K562 (cell line): ENCODE data around the gene PCP4L1. TPM values are rescaled to one million over a fixed set of nuclear protein-coding genes. Genes with fewer than 3 reads are reported as not detected.

ENCODE experiments used
- ATAC-seq: fragments of 200-7000 bp; cut with Tn5 transposase; 3 replicates; pipeline ENCODE4 v1.9.1; 2020; ENCODE audit warnings: moderate library complexity
- BruUV-seq: library from RNA; stranded (reverse); fragments of 400-500 nt; replicated peaks from 2 replicates; lab custom pipeline; 2021; lab: Mats Ljungman, UMichigan
- CTCF ChIA-PET: fragments of 300-600 bp; formaldehyde crosslinking; extraction: SDS; loops from one replicate; lab custom pipeline; 2021; ENCODE audit warnings: low intra/inter-chr PET ratio; lab: Yijun Ruan, JAX
- POLR2A ChIA-PET: fragments of 300-600, 350-650 bp; sonication (Branson Sonifier 250); formaldehyde crosslinking; extraction: SDS; loops from one replicate; lab custom pipeline; 2021; ENCODE audit warnings: antibody characterized with exemption, inconsistent platforms; lab: Yijun Ruan, JAX
- DNase-seq, 4 experiments: peaks; one replicate each; pipeline versions ENCODE4 v3.0.0 to v3.0.0-alpha.2; 2011 to 2018; ENCODE audit warnings: low spot score in 3 of 4, mixed read lengths in 3 of 4; ENCODE audit errors: extremely low read depth in 1 of 4
- FAIRE-seq: peaks from 2 replicates; lab custom pipeline; 2011; peaks lifted over from hg19 to GRCh38; lab: Jason Lieb, UNC
- H2AFZ ChIP-seq: 2 replicates; pipeline ENCODE4 v1.6.0; 2011; ENCODE audit warnings: low read depth, low read length, control low read depth, inconsistent platforms
- H3K27ac ChIP-seq: fragments of 200-600 bp; 3 replicates; pipeline ENCODE4 v1.8.0; 2011; ENCODE audit warnings: low read depth, mild to moderate bottlenecking, control low read depth, inconsistent platforms, low read length, moderate library complexity, mixed read lengths; ENCODE audit errors: extremely low read depth
- H3K27me3 ChIP-seq, 2 experiments: fragments of 300-600 bp in 1 of 2; 2 replicates in 1 of 2; 3 replicates in 1 of 2; pipeline versions ENCODE4 v1.6.0 to v1.8.0; 2011; ENCODE audit warnings: inconsistent platforms in 2 of 2, low read length in 2 of 2, mild to moderate bottlenecking in 1 of 2, mixed read lengths in 1 of 2, moderate library complexity in 1 of 2; ENCODE audit not compliant: control insufficient read depth in 2 of 2, insufficient read depth in 2 of 2
- H3K36me3 ChIP-seq: fragments of 300-600 bp; 3 replicates; pipeline ENCODE4 v1.8.0; 2011; ENCODE audit warnings: mild to moderate bottlenecking, low read length, inconsistent platforms; ENCODE audit not compliant: control insufficient read depth, insufficient read depth
- H3K4me1 ChIP-seq, 2 experiments: fragments of 200-600 bp in 1 of 2; replicated peaks in 1 of 2; 2 replicates in 1 of 2; 3 replicates in 1 of 2; pipeline versions ENCODE4 v1.5.1 to v1.8.0; 2011; ENCODE audit warnings: inconsistent platforms in 2 of 2, low read length in 2 of 2, mild to moderate bottlenecking in 1 of 2, mixed read lengths in 1 of 2, moderate library complexity in 1 of 2; ENCODE audit not compliant: control insufficient read depth in 2 of 2, insufficient read depth in 2 of 2
- H3K4me2 ChIP-seq: 2 replicates; pipeline ENCODE4 v1.6.1; 2011; ENCODE audit warnings: low read length, control low read depth, inconsistent platforms, mixed read lengths; ENCODE audit not compliant: insufficient read depth
- H3K4me3 ChIP-seq: fragments of 200-600 bp; sonication (generic), shearing (Covaris generic); 2 replicates; pipeline ENCODE4 v1.5.1; 2016; ENCODE audit warnings: control low read depth, inconsistent platforms
- H3K79me2 ChIP-seq: fragments of 200-600 bp; 3 replicates; pipeline ENCODE4 v1.8.0; 2011; ENCODE audit warnings: low read length, inconsistent platforms; ENCODE audit not compliant: control insufficient read depth, insufficient read depth
- H3K9ac ChIP-seq, 2 experiments: 2 replicates each; pipeline versions ENCODE4 v1.6.0 to v1.6.1; 2011; ENCODE audit warnings: low read depth in 2 of 2, low read length in 2 of 2, control low read depth in 1 of 2, inconsistent platforms in 1 of 2, mild to moderate bottlenecking in 1 of 2, mixed read lengths in 1 of 2; ENCODE audit not compliant: insufficient read depth in 1 of 2
- H3K9me1 ChIP-seq: one replicate; pipeline ENCODE4 v1.6.0; 2011; ENCODE audit warnings: inconsistent platforms, mild to moderate bottlenecking, low read length, moderate library complexity; ENCODE audit not compliant: control insufficient read depth, insufficient read depth
- H3K9me3 ChIP-seq: replicated peaks from 2 replicates; pipeline ENCODE4 v1.5.1; 2011; ENCODE audit warnings: low read depth, low read length, inconsistent platforms; ENCODE audit not compliant: control insufficient read depth, insufficient read depth
- H4K20me1 ChIP-seq: replicated peaks from 2 replicates; pipeline ENCODE4 v1.6.1; 2011; ENCODE audit warnings: low read length, inconsistent platforms, mixed read lengths; ENCODE audit not compliant: control insufficient read depth, insufficient read depth
- CCAR2 ChIP-seq: fragments of 200-400 bp; formaldehyde crosslinking; IDR thresholded peaks from 2 replicates; pipeline ENCODE4 v1.6.1; 2017; ENCODE audit warnings: mild to moderate bottlenecking, low read depth, low read length
- CHD4 ChIP-seq: fragments of 200-600 bp; sonication (generic); IDR thresholded peaks from 3 replicates; pipeline ENCODE4 v1.6.1; 2012; ENCODE audit warnings: low read depth, mild to moderate bottlenecking, mixed read lengths, low read length, inconsistent platforms; ENCODE audit not compliant: insufficient read depth, insufficient replicate concordance, poor library complexity, severe bottlenecking
- ETV1 ChIP-seq: fragments of 450-650 bp; conservative IDR thresholded peaks from 2 replicates; pipeline ENCODE4 v1.6.1; 2016; ENCODE audit warnings: missing genetic modification characterization, control low read depth, low read depth, missing compliant biosample characterization
- SAP30 ChIP-seq: fragments of 200-600 bp; sonication (generic); IDR thresholded peaks from 2 replicates; pipeline ENCODE4 v1.6.1; 2012; ENCODE audit warnings: borderline replicate concordance, low read depth, mild to moderate bottlenecking, moderate library complexity, low read length, control low read depth, inconsistent platforms; ENCODE audit not compliant: insufficient read depth, poor library complexity, severe bottlenecking
- U2AF1 ChIP-seq: fragments of 200-400 bp; formaldehyde crosslinking; optimal IDR thresholded peaks from 2 replicates; pipeline ENCODE3; 2017; ENCODE audit warnings: mild to moderate bottlenecking, low read depth, low read length, moderate library complexity
- ZNF274 ChIP-seq: IDR thresholded peaks from 2 replicates; pipeline ENCODE4 v1.6.1; 2011; ENCODE audit warnings: low read depth, mild to moderate bottlenecking, low read length, moderate library complexity, borderline replicate concordance
- ZNF444 ChIP-seq: fragments of 250-450 bp; sonication (Bioruptor Pico); IDR thresholded peaks from 2 replicates; pipeline ENCODE4 v1.4.0; 2020; ENCODE audit warnings: mild to moderate bottlenecking, moderate library complexity
- ZNF77 ChIP-seq: fragments of 250-450 bp; sonication (Bioruptor Pico); IDR thresholded peaks from 2 replicates; pipeline ENCODE4 v1.5.0; 2020
- WGBS: fragments of 100-300 bp; shearing (Covaris generic); methylation state at CpG from one replicate; pipeline ENCODE4 v1.1.6; 2016; ENCODE audit warnings: low coverage, mixed read lengths; ENCODE audit not compliant: insufficient coverage; ENCODE audit errors: missing lambda C conversion rate; 5-methylcytosine and 5-hydroxymethylcytosine counted together
- in situ Hi-C: fragments of 300-500 bp; cut with MboI; formaldehyde crosslinking; loops from 4 replicates; pipeline ENCODE4 v1.15.0; 2018; ENCODE audit warnings: inconsistent platforms, mixed read lengths
- intact Hi-C: fragments of 100-400 bp; cut with micrococcal nuclease; formaldehyde crosslinking; loops from 2 replicates; pipeline ENCODE4 v1.14.2; 2022
- polyA plus RNA-seq, 8 experiments: library from polyadenylated mRNA; depleted of rRNA in 4 of 8; stranded (reverse) in 5 of 8; unstranded in 3 of 8; fragments of >200 nt; fragmentation: Nextera tagmentation in 2 of 8; fragmentation: Illumina TruSeq in 1 of 8; extraction: Ambion mirVana in 2 of 8; extraction: Trizol in 1 of 8; gene quantifications; 2 replicates each; pipeline versions ENCODE4 v1.2.1 to v1.2.3, GENCODE V29; 2011 to 2014; ENCODE audit warnings: inconsistent platforms in 1 of 8, missing spikeins in 1 of 8
- total RNA-seq, 7 experiments: library from RNA; depleted of rRNA in 6 of 7; stranded (reverse); fragments of >200 nt in 6 of 7; fragmentation: Illumina TruSeq in 2 of 7; extraction: Trizol in 2 of 7; gene quantifications; 2 replicates each; pipeline versions ENCODE4 v1.2.1 to v1.2.3, GENCODE V29; 2011 to 2021; ENCODE audit warnings: low replicate concordance in 1 of 7
- TF ChIP-seq, protein P1 (sequence below): fragments of 450-650 bp; IDR thresholded peaks from 2 replicates; pipeline ENCODE4 v1.6.1; 2016; ENCODE audit warnings: antibody characterized with exemption
- TF ChIP-seq, protein P2 (sequence below): sonication (generic); formaldehyde crosslinking; IDR thresholded peaks from 2 replicates; pipeline ENCODE4 v1.8.1; 2023; ENCODE audit warnings: mild to moderate bottlenecking, missing genetic modification reagents
- TF ChIP-seq, protein P3 (sequence below): fragments of 250-450 bp; sonication (Bioruptor Pico); IDR thresholded peaks from 2 replicates; pipeline ENCODE4 v1.5.0; 2021
- TF ChIP-seq, protein P4 (sequence below): fragments of 250-450 bp; sonication (Bioruptor Pico); IDR thresholded peaks from 2 replicates; pipeline ENCODE4 v1.4.0; 2020; ENCODE audit warnings: mild to moderate bottlenecking

The PCP4L1 gene
- total and polyA plus RNA-seq, 9 of the 15 experiments (the other 6 are each of a cell fraction or from before 2014, with no cell fraction given): not detected

DNA sequence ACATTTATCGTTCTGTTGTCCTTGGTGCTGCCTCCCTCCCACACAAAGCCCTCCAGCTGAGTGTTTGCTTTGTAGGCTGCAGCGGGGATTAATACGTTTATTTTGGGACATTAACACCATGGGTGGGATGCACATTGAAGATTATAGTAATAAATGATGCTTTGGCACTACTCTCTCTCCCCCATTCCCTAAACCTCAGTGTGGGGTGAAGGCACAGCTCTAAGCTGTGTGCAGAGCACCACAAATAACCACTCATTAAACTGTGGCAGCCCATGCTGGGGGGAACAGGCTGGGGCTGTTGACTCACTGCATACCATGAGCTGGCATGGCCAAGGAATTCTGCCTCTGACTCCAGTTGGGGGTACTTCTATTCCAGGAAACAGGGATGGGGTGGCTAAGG is 7.7 kb downstream of the PCP4L1 start (continued):
- TF ChIP-seq, protein P1, sequence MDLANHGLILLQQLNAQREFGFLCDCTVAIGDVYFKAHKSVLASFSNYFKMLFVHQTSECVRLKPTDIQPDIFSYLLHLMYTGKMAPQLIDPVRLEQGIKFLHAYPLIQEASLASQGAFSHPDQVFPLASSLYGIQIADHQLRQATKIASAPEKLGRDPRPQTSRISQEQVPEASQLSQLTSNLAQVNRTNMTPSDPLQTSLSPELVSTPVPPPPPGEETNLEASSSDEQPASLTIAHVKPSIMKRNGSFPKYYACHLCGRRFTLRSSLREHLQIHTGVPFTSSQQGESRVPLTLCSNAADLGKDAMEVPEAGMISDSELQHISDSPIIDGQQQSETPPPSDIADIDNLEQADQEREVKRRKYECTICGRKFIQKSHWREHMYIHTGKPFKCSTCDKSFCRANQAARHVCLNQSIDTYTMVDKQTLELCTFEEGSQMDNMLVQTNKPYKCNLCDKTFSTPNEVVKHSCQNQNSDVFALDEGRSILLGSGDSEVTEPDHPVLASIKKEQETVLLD: no peak
- TF ChIP-seq ETV1 (no peak), CCAR2 (no peak)

DNA sequence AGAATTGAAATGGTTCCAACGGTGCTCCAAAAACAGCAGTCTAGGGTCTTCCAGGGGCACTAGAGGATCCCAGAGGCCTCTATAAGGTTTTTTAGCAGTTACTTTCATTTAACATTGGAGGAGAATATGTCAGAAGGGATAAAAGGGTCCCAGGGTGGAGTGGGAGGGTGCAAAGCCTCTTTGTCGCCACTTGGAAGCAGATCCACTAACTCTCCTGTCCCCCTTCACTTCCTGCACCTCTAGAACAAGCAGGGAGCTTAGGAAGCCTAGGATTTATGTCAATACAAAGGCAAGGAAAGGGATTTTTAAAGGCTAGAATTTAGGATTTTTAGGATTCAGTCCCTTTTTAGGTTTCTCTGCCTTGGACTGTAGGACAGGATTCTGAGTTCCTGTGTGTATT is 8.3 kb downstream of the PCP4L1 start:
- ChIA-PET POLR2A (interaction anchor here (0.6 to 1.2 kb wide), 3 partner anchors 17 to 1155 kb away, joined by 3 read pairs; no protein-coding TSS in a partner anchor), CTCF (no interaction called here)
- Histone ChIP-seq H3K9me1 (no peaks in the 10 kb centered on the region), H3K27ac (no peak overlapping the region), H2AFZ (no peak overlapping the region), H4K20me1 (no peaks in the 10 kb centered on the region), H3K9me3 (no peaks in the 10 kb centered on the region), H3K4me3 (no peak overlapping the region), H3K27me3 (peaks cover 3 to 29% of the 10 kb centered on the region in 2 experiments; a peak in 4 of 5 replicates), H3K4me1 (no peaks in the 10 kb centered on the region), H3K9ac (no peak overlapping the region), H3K36me3 (no peaks in the 10 kb centered on the region), H3K4me2 (no peak overlapping the region), H3K79me2 (no peaks in the 10 kb centered on the region)
- in situ Hi-C loops: no loop called here
- DNase-seq (no peak), ATAC-seq (no peak), FAIRE-seq (no peak)
- no TSS peak for BruUV-seq
- TF ChIP-seq U2AF1 (no peak), SAP30 (no peak), CHD4 (no peak), ZNF274 (no peak), ZNF444 (CRISPR knock-in tag) (no peak), ZNF77 (CRISPR knock-in tag) (no peak)
- TF ChIP-seq, protein P2, sequence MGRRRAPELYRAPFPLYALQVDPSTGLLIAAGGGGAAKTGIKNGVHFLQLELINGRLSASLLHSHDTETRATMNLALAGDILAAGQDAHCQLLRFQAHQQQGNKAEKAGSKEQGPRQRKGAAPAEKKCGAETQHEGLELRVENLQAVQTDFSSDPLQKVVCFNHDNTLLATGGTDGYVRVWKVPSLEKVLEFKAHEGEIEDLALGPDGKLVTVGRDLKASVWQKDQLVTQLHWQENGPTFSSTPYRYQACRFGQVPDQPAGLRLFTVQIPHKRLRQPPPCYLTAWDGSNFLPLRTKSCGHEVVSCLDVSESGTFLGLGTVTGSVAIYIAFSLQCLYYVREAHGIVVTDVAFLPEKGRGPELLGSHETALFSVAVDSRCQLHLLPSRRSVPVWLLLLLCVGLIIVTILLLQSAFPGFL (CRISPR knock-in tag): no peak
- TF ChIP-seq, protein P3, sequence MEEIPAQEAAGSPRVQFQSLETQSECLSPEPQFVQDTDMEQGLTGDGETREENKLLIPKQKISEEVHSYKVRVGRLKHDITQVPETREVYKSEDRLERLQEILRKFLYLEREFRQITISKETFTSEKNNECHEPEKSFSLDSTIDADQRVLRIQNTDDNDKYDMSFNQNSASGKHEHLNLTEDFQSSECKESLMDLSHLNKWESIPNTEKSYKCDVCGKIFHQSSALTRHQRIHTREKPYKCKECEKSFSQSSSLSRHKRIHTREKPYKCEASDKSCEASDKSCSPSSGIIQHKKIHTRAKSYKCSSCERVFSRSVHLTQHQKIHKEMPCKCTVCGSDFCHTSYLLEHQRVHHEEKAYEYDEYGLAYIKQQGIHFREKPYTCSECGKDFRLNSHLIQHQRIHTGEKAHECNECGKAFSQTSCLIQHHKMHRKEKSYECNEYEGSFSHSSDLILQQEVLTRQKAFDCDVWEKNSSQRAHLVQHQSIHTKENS (CRISPR knock-in tag): no peak
- TF ChIP-seq, protein P4, sequence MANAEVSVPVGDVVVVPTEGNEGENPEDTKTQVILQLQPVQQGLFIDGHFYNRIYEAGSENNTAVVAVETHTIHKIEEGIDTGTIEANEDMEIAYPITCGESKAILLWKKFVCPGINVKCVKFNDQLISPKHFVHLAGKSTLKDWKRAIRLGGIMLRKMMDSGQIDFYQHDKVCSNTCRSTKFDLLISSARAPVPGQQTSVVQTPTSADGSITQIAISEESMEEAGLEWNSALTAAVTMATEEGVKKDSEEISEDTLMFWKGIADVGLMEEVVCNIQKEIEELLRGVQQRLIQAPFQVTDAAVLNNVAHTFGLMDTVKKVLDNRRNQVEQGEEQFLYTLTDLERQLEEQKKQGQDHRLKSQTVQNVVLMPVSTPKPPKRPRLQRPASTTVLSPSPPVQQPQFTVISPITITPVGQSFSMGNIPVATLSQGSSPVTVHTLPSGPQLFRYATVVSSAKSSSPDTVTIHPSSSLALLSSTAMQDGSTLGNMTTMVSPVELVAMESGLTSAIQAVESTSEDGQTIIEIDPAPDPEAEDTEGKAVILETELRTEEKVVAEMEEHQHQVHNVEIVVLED (CRISPR knock-in tag): no peak
- 0% methylated on average over 2 of the region's 2 CpGs for WGBS
- intact Hi-C loops: no loop called here
